A549 (cell line): ENCODE results near the gene PRKCQ.

Experiments used
- CEBPB ChIP-seq, 2 experiments: fragments of >200 bp in 1 of 2; sonication (Bioruptor Twin) in 1 of 2; formaldehyde crosslinking in 1 of 2; IDR thresholded peaks; 2 replicates each; pipeline ENCODE4 v1.6.1; 2012 to 2016
- CHD4 ChIP-seq: fragments of 200-600 bp; sonication (generic); IDR thresholded peaks from 2 replicates; pipeline ENCODE4 v1.6.1; 2016; ENCODE audit warnings: antibody characterized with exemption, mild to moderate bottlenecking, borderline replicate concordance
- EP300 ChIP-seq, 2 experiments: fragments of >200 bp; sonication (Bioruptor Twin); formaldehyde crosslinking; IDR thresholded peaks; 2 replicates in 1 of 2; 3 replicates in 1 of 2; pipeline ENCODE4 v1.6.1; 2016 to 2017
- ESRRA ChIP-seq: fragments of 150-350 bp; IDR thresholded peaks from 2 replicates; pipeline ENCODE4 v1.6.1; 2014; ENCODE audit warnings: mild to moderate bottlenecking, low read length, borderline replicate concordance
- KDM1A ChIP-seq: fragments of 200-600 bp; sonication (generic); IDR thresholded peaks from 2 replicates; pipeline ENCODE4 v1.6.1; 2016; ENCODE audit warnings: low read depth, mild to moderate bottlenecking
- POLR2A ChIP-seq: IDR thresholded peaks from 2 replicates; pipeline ENCODE4 v1.6.1; 2012; ENCODE audit warnings: mild to moderate bottlenecking, low read length
- RAD21 ChIP-seq, 2 experiments: fragments of >200 bp in 1 of 2; sonication (Bioruptor Twin) in 1 of 2; formaldehyde crosslinking in 1 of 2; IDR thresholded peaks in 1 of 2; conservative IDR thresholded peaks in 1 of 2; 2 replicates in 1 of 2; 3 replicates in 1 of 2; pipeline ENCODE4 v1.6.1; 2012 to 2018; ENCODE audit warnings: inconsistent platforms in 1 of 2
- TF ChIP-seq, protein P1 (sequence below): fragments of >200 bp; sonication (Bioruptor Twin); formaldehyde crosslinking; IDR thresholded peaks from 3 replicates; pipeline ENCODE4 v1.5.1; 2016
- TF ChIP-seq, protein P2 (sequence below): fragments of 450-650 bp; IDR thresholded peaks from 2 replicates; pipeline ENCODE4 v1.6.1; 2014; ENCODE audit warnings: antibody characterized with exemption

DNA sequence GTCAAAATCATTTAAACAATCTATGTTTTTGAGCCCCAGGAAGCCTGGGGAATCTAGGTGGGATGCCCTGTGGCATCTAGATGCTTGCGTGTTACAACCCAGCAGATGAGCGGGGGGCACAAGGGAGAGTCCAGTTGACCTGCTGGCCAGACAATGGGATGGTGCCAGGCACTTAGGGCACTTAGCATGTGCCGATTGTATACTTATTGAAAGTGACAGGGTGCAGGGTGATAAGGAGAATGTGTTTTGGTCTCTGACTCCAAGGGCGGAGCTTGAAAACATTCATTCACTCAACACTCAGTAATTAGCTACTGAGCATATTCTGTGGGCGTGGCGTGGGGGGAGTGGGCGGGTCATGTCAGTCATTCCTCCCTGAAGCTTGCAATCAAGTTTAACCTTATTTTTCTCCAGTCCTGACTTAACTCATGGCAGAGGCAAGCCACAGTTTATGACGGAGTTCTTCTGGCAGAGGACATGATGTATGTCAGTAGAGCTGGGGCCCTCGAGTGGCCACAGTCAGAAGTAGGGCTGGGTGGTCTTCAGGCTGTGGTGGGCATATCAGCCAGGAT, 115.1 kb downstream of the PRKCQ start:
- TF ChIP-seq, protein P1, sequence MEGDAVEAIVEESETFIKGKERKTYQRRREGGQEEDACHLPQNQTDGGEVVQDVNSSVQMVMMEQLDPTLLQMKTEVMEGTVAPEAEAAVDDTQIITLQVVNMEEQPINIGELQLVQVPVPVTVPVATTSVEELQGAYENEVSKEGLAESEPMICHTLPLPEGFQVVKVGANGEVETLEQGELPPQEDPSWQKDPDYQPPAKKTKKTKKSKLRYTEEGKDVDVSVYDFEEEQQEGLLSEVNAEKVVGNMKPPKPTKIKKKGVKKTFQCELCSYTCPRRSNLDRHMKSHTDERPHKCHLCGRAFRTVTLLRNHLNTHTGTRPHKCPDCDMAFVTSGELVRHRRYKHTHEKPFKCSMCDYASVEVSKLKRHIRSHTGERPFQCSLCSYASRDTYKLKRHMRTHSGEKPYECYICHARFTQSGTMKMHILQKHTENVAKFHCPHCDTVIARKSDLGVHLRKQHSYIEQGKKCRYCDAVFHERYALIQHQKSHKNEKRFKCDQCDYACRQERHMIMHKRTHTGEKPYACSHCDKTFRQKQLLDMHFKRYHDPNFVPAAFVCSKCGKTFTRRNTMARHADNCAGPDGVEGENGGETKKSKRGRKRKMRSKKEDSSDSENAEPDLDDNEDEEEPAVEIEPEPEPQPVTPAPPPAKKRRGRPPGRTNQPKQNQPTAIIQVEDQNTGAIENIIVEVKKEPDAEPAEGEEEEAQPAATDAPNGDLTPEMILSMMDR: no peak
- TF ChIP-seq ESRRA (no peak), POLR2A (no peak), CEBPB (IDR thresholded peaks at IDR 0.05) (no peak), CHD4 (no peak), KDM1A (no peak), EP300 (IDR thresholded peaks at IDR 0.05) (no peak), RAD21 (conservative IDR thresholded peaks at IDR 0.05 in 1 of 2, IDR thresholded peaks at IDR 0.05 in 1 of 2) (no peak)
- TF ChIP-seq, protein P2, sequence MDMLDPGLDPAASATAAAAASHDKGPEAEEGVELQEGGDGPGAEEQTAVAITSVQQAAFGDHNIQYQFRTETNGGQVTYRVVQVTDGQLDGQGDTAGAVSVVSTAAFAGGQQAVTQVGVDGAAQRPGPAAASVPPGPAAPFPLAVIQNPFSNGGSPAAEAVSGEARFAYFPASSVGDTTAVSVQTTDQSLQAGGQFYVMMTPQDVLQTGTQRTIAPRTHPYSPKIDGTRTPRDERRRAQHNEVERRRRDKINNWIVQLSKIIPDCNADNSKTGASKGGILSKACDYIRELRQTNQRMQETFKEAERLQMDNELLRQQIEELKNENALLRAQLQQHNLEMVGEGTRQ: no peak
